Measurements from ENCODE around the gene LARP6.

LARP6 gene

GRCh38 chr15:70853973-70854665, at the start of gene LARP6:
Gene LARP6, minus strand, starts transcription at chr15:70854157. Its CDS starts 69 bp downstream, at chr15:70854088.
- no peak for TF ChIP-seq CTCF (IDR thresholded peaks at IDR 0.05)

- TF ChIP-seq CTCF (IDR thresholded peaks at IDR 0.05): no peak
Measured at GRCh38 chr15:70902107-70902506, 48.1 kb upstream of the LARP6 start.

GRCh38 chr15:70892912-70893560, 39.1 kb upstream of the LARP6 start:
- peak; percentile 73 for TF ChIP-seq CTCF (IDR thresholded peaks at IDR 0.05)

GRCh38 chr15:70892002-70892911, 38.3 kb upstream of the LARP6 start, which contains the start of the genes LRRC49 and THAP10:
Gene LRRC49, plus strand, starts transcription at chr15:70892826. Its CDS starts 69 bp downstream, at chr15:70892895.
Gene THAP10, minus strand, starts transcription at chr15:70892433. Its CDS starts 161 bp downstream, at chr15:70892272.
- TF ChIP-seq CTCF (IDR thresholded peaks at IDR 0.05): no peak

- TF ChIP-seq CTCF (IDR thresholded peaks at IDR 0.05): no peak
Measured at GRCh38 chr15:70882361-70882760, 28.4 kb upstream of the LARP6 start.

GRCh38 chr15:70880781-70881180, 26.8 kb upstream of the LARP6 start:
- no peak for TF ChIP-seq CTCF (IDR thresholded peaks at IDR 0.05)

- TF ChIP-seq CTCF (IDR thresholded peaks at IDR 0.05): no peak
Measured at GRCh38 chr15:70879401-70879800, 25.4 kb upstream of the LARP6 start.
